Measurements from ENCODE around the gene VSIG10.
"Not testable (repeated sequence)": the region's sequence is repeated elsewhere in the genome, so short reads cannot be mapped to it uniquely, and the experiment has no call there.

The VSIG10 gene

DNA sequence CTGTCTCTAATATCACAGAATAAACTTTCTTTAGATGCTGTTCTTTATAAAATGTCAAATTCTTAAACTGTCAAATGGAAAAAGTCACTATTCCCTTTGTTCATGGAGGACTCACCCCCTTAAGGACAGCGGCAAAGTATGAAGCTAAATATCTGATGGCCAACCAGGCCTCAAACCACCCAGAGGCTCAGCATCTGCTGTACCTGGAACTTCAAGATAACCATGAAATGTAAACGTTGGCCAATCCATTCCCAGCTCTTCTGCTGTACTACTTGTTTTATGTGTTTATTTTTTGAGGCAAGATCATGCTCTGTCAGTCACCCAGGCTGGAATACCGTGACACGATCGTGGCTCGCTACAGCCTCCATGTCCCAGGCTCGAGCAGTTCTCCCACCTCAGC, 71.6 kb downstream of the VSIG10 start:
- DNase-seq = no peak

DNA sequence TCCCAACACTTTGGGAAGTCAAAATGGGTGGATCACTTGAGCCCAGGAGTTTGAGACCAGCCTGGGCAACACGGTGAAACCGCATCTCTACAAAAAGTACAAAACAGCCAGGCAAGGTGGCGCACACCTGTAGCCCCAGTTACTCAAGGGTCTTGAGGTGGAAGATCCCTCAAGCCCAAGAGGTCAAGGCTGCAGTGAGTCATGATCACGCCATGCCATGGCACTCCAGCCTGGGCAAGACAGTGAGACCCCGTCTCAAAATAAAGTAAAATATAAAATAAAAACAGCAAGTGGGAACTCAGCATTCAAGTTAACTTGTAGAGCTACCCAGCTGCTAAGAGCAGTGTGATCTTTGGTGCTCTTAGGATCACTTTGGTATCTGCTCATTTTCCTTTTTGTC, 74.6 kb downstream of the VSIG10 start:
- DNase-seq = no peak

DNA sequence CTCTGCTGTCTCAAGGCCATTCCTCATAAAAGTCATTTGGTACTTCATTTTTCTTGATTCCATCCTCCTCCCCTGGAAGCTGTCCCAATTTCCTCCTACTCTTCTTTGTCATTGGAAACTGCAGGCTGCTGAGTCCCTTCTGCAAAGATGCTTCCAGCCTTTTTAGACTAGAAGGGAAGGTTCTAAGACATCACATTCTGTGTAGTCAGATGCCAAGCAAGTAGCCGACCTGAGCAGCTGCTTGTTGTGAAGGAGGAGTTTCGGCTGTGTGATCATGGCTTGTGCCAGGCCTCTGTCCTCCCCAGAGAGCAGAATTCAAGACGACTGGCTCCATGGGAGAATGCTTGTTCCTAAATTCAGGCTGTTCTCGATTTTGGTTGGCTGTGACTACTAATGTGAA, 78.6 kb downstream of the VSIG10 start:
- no peak for DNase-seq

DNA sequence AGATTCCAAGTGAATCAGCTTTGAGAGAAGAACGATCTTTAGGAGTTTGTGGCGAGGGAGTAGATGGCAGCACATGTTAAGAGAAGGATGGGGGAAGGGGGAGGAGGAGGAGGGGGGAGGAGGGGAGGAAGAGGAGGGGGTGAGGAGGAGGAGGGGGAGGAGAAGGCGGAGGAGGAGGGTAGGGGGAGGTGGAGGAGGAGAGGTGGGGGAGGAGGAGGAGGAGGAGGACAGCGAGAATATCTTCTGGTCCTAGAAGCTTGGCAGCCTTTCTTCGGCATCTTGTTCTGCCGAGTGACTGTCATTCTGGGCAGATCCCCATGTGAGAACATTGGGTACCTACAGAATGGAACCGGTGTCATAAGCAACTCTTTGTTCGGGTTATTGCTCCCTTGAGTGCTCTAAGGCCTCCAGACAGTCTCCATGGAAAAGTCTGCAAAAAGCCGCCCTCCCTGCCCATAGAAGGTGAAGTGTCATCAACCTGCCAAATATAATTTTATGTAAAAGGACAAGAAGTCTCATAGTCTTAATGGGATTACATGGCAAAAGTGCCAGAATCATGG, 80.4 kb downstream of the VSIG10 start:
- DNase-seq = no peak

DNA sequence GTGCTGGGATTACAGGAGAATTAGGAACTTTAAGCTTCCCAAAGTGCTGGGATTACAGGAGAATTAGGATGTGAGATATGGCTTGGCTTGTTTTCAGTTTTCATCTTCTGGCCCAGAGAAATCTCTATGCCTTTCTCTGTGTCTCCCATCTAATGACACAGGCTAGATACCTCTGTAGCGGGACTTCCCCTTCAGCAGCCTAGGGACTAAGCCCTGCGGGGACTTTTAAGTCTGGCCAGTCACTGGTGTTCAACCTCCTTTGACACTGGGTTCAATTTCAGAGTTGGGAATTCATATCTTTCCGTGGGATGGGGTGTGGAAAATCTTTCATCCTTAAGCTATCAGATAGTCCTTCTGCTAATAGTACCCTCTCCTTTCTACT, 81.1 kb downstream of the VSIG10 start:
- DNase-seq = no peak

DNA sequence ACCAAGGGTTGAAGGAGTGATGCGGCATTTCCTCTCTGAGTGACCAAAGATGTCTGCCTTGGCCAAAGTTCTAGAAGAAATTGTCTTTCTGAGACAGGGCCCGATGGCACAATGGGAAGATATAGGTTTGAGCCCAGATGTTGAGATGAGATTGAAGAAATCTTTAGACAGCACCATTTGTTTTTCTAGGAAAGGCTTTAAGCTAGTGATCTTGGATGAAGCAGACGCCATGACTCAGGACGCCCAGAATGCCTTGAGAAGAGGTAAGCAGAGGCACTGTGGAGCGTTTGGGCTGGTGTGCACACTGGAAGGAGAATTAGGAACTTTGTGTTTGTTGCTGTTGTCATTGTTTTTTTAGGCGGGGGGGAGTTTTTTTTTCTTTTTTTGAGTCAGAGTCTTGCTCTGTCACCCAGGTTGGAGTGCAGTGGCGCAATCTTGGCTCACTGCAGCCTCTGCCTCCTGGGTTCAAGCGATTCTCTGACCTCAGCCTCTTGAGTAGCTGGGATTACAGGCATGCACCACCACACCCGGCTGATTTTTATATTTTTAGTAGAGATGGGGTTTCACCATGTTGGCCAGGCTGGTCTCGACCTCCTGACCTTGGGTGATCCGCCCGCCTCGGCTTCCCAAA, 81.6 kb downstream of the VSIG10 start:
- DNase-seq = not testable (repeated sequence)

DNA sequence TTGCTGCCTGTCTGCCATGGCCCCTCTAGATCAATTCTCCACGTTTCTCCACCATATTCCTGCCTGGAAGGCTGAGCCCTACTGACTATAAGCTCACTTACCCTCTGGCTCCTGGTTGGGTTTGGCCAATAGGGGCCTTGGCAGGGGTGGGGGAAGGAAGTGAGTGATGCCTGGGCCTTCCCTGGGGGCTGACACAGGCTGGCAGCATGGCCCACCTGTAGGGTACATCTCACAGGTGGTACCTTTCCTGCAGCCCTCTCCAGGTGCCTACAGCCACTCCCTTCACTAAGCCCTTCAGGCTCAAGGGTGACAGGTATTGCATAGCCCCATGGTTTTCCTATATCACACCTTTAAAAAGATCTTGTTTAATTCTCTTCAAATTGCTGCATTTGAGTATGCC, 83.8 kb downstream of the VSIG10 start:
- DNase-seq = no peak

DNA sequence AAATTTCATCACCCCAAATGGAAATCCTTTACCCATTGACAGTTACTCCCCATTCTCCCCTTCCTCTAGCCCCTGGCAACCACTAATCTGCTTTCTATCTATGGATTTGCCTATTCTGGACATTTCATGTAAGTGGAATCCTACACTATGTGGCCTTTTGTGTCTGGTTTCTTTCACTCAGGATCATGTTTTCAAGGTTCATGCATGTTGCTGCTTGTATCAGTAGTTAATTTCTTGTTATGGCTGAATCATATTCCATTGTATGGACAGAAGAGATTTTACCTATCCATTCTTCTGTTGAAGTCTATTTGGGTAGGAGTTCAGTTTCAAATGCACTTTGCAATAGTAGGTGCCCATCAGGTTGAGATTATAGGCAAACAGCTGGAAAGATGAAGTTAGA, 85.9 kb downstream of the VSIG10 start:
- no peak for DNase-seq

DNA sequence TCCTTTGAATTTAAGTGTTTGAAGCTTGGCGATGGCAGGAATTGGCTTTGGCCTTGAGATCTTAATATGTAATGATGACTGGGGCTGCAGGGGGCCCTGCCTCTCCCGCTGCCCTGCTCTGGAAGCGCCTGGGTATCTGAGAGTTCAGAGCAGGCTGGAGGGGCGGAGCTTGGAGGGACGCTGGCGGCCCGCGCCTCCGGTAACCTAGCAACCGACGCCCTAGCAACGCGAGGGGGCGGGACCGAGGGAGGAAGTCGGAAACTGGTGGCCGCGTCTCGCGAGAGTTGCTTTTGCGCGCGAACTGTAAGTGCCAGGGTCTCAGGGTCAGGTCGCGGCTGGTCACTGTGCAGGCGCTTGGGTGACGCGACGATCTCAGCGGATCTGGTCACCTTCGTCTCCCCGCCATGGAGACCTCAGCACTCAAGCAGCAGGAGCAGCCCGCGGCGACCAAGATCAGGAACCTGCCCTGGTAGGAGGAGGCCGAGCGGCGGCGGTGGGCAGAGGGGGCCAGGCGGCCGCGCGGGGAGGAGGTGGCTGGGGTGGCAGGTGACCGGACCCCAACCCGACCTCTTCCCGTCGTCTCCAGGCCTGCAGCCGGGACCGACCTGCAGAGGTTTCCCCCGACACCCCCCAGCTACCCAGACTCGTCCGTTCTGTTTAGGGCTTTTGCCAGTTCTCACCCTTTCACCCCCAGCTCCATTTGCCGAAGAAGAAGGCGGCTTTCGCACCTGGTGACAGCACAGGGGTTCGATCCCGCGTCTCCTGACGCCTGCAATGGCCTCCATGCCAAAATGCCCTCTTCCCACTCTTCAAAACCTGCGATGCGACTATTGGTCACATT, 87.2 kb downstream of the VSIG10 start, which contains the start of gene RFC5:
RFC5 (plus strand) TSS at position 280 of the 841 bp plus-strand sequence; CDS start at position 405, 125 bp downstream.
- peak; percentile 89 to 97 (median 96) for DNase-seq

DNA sequence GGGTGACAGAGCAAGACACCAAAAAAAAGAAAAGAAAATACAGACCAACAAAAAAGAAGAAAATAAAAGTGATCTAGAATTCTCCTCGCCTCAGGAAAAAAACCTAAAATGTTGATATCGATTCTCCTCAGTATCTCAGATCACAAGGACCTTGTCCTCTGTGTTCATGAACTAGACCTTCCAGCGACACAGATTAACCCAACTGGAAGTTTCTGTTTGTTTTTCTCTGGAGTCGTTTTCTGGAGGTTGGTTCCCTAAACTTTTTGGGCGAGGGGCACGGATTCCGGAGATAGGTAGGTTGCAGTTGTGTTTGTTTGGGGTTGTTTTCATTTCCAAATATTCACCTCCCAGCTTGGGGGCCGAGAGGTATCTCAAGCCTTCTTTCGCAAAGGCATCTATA, 87.9 kb downstream of the VSIG10 start:
- no peak for DNase-seq

DNA sequence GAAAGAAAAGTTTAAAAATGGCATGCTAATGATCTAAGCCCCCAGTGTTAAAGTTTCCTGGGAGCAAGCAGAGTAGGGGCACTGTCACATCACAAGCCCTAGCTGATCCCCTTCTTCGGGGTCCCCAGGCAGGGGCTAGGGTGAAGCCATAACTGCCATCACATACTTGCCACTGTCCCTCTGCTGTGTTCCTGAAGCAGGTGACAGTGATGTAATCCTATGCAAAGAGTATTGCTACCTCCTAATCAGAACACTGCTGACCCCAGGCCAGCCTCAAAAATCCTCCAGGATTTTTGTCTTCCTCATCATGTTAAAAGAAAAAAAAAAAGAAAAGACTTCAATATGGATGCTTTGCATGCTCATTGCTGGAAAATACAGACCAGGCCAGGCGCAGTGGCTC, 88.5 kb downstream of the VSIG10 start:
- no peak for DNase-seq

All from stimulated activated naive CD4-positive, alpha-beta T cell (primary cell).